ENCODE data around the gene IL5.
"Not testable (repeated sequence)": the region's sequence is repeated elsewhere in the genome, so short reads cannot be mapped to it uniquely, and the experiment has no call there.

The IL5 gene

DNA sequence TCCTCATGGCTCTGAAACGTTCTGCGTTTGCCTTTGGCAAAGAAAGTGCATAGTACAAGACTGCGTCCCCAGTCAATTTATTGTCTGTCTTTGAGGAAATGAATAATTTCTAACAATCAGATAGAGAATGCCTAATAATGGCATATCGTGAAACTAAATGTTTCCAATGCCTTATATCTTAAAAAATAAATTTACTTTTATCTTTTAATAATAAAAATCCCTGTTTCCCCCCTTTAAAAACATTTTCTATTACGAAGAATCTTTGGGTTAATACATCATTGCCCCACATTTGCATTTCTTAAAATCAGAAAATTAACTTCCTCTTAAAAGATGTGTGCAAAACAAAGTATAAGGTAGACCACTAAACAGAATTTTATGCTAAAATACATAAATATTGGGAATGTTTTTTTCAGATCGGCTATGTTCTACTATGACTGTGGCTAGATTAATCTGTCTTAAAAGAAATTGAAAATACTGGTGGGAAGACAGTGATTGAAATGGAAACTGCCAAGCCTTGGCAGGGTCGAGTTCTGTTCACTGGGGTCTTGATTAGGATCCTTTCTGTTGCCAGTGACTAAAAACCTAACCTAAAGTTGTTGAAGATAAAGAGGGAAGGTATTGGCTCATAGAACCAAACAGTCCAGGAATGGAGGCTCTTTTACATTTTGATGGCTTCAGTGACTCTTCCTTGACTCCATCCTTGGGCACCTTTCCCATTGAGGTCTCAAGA, at the start of gene IL5:
TSS of gene IL5 (minus strand) at position 51 of the 730 bp plus-strand sequence. CDS start at position 7, 44 bp downstream.
- Histone ChIP-seq H4K20me1 (no peaks in the 10 kb centered on the region), H3K27ac (no peak within 1 kb of the TSS)

DNA sequence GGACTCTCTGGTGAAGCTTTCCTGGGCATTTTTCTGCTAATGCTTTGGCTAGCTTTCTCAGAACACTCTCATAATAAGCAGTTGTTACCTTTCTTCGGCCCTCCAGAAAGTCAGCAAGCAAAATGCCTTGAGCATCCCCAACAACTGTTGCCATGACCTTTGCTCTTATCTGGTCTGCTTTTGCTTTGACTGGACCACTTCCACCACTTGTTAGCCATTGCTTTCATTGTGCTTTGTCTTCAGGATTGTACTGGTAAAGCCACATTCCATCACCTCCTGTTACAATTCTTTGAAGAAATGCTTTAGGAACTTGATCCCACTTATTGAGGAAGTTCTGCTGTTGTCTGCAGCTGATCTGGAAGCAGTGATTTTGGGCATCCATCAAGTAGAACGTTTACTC, 49.2 kb upstream of the IL5 start:
- H4K20me1 ChIP-seq, result no peaks in the 10 kb centered on the region
- H3K27ac ChIP-seq, result no peak overlapping the region
- H3K4me1 ChIP-seq, result no peaks in the 10 kb centered on the region
- no peaks in the 10 kb centered on the region for H3K9me3 ChIP-seq (replicated peaks in 1 of 11)
- H3K4me3 ChIP-seq, result no peak overlapping the region
- TF ChIP-seq Cebpa-rat (IDR thresholded peaks at IDR 0.05), result no peak
- no peaks in the 10 kb centered on the region for H3K27me3 ChIP-seq
- peaks cover 66 to 98% (median 76%) of the 10 kb centered on the region in 11 experiments for H3K36me3 ChIP-seq
- no peak overlapping the region for H3K4me2 ChIP-seq
- H3K9ac ChIP-seq, result no peak overlapping the region

More for the DNA sequence above, at the start of gene IL5:
- Histone ChIP-seq H3K4me2 (no peak within 1 kb of the TSS), H3K9me3 (replicated peaks in 1 of 11) (no peaks in the 10 kb centered on the region), H3K4me1 (peaks cover 0 to 6% (median 0%) of the 10 kb centered on the region in 10 experiments; a peak in 2 of 20 replicates), H3K27me3 (no peaks in the 10 kb centered on the region), H3K9ac (no peak within 1 kb of the TSS), H3K4me3 (no peak within 1 kb of the TSS), H3K36me3 (no peaks in the 10 kb centered on the region)
- no peak for TF ChIP-seq Cebpa-rat (IDR thresholded peaks at IDR 0.05)

DNA sequence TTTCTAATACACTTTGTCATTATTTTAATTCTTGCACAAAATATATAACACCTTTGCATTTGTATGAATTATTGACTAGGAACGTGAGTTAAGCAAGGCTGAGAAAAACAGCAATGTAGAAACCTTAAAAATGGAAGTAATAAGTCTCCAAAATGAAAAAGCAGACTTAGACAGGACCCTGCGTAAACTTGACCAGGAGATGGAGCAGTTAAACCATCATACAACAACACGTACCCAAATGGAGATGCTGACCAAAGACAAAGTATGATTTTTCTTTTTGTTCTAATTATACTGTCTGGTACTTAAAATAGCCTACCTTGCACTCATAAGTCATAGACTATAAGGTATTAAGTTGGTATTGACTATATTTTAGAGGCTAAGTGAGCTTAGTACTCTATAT, 47.8 kb upstream of the IL5 start:
- no peak for TF ChIP-seq Cebpa-rat (IDR thresholded peaks at IDR 0.05)
- Histone ChIP-seq H3K4me2 (no peak overlapping the region), H3K9me3 (replicated peaks in 1 of 11) (no peaks in the 10 kb centered on the region), H3K27ac (no peak overlapping the region), H3K9ac (no peak overlapping the region), H3K36me3 (peaks cover 57 to 98% (median 74%) of the 10 kb centered on the region in 11 experiments), H3K27me3 (no peaks in the 10 kb centered on the region), H3K4me1 (no peaks in the 10 kb centered on the region), H3K4me3 (no peak overlapping the region), H4K20me1 (no peaks in the 10 kb centered on the region)

DNA sequence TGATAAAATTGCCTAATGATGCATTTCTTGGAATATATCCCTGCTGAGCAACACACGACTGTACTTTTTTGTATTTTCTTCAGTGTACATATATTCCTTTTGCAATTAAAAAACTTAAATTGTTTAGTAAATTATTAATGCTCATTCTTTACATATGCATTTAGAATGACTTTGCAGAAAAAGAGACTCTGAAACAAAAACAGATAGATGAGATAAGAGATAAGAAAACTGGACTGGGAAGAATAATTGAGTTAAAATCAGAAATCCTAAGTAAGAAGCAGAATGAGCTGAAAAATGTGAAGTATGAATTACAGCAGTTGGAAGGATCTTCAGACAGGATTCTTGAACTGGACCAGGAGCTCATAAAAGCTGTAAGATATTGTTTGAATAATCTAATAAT, 46.1 kb upstream of the IL5 start:
- H3K27me3 ChIP-seq, result no peaks in the 10 kb centered on the region
- H3K9ac ChIP-seq, result no peak overlapping the region
- H3K27ac ChIP-seq, result no peak overlapping the region
- no peaks in the 10 kb centered on the region for H4K20me1 ChIP-seq
- TF ChIP-seq Cebpa-rat (IDR thresholded peaks at IDR 0.05), result no peak
- no peak overlapping the region for H3K4me2 ChIP-seq
- H3K9me3 ChIP-seq (replicated peaks in 1 of 11), result no peaks in the 10 kb centered on the region
- no peaks in the 10 kb centered on the region for H3K4me1 ChIP-seq
- no peak overlapping the region for H3K4me3 ChIP-seq
- peaks cover 47 to 98% (median 65%) of the 10 kb centered on the region in 11 experiments for H3K36me3 ChIP-seq

DNA sequence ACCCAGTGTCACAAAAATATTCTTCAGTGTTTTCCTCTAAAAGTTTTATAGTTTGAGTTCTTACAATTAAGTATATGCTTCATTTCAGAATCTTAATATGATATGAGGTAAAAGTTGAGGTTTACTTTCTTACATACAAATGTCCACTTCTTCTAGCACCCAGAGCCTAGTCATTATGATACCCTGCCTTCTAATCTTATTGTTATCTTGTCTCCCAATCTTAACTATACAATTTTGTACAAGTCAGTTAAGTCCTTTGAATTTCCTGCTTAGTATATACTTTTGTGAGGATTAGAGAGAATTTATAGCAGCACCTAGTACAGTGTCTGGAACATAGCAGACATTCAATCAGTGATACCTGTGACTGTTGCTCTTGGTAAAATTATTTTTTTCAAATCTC, 42.7 kb upstream of the IL5 start:
- H3K9ac ChIP-seq, result no peak overlapping the region
- no peak overlapping the region for H3K4me2 ChIP-seq
- H3K4me3 ChIP-seq, result no peak overlapping the region
- TF ChIP-seq Cebpa-rat (IDR thresholded peaks at IDR 0.05), result no peak
- no peaks in the 10 kb centered on the region for H3K9me3 ChIP-seq (replicated peaks in 1 of 11)
- no peaks in the 10 kb centered on the region for H3K4me1 ChIP-seq
- peaks cover 38 to 100% (median 70%) of the 10 kb centered on the region in 11 experiments for H3K36me3 ChIP-seq
- H3K27me3 ChIP-seq, result no peaks in the 10 kb centered on the region
- H4K20me1 ChIP-seq, result no peaks in the 10 kb centered on the region
- no peak overlapping the region for H3K27ac ChIP-seq

DNA sequence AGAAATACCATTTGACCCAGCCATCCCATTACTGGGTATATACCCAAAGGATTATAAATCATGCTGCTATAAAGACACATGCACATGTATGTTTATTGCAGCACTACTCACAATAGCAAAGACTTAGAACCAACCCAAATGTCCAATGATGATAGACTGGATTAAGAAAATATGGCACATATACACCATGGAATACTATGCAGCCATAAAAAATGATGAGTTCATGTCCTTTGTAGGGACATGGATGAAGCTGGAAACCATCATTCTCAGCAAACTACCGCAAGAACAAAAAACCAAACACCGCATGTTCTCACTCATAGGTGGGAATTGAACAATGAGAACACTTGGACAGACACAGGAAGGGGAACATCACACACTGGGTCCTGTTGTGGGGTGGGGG, 41.2 kb upstream of the IL5 start:
- not testable (repeated sequence) for H3K9ac ChIP-seq; H3K9me3 ChIP-seq (replicated peaks in 1 of 11); H3K27me3 ChIP-seq; H3K4me1 ChIP-seq; H3K4me2 ChIP-seq; H3K4me3 ChIP-seq; H4K20me1 ChIP-seq; H3K27ac ChIP-seq
- H3K36me3 ChIP-seq, result peaks cover 46 to 99% (median 75%) of the 10 kb centered on the region in 11 experiments

DNA sequence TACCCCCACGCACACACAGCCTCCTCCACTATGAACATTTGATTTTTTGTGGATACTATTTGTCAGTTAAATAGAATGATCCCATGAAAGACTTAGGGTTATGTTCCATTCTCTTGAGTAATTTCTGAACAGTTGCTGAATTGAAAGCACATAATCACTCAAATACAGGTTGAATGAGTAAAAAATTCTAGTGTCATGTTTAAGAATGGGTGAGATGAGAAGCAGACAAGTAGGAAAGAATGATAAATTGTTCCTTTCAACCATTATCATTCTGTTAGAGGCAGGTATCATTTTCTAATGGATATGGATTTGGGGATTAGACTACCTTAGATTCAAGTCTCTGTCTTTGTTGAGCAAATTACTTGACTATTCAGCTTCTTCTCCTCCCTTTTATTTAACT, 32.8 kb upstream of the IL5 start:
- Histone ChIP-seq H3K4me3 (no peak overlapping the region), H3K9me3 (replicated peaks in 1 of 11) (peaks cover 5 to 21% (median 17%) of the 10 kb centered on the region in 11 experiments; a peak in 18 of 22 replicates), H3K27ac (no peak overlapping the region), H4K20me1 (no peaks in the 10 kb centered on the region), H3K36me3 (peaks cover 57 to 97% (median 78%) of the 10 kb centered on the region in 11 experiments), H3K27me3 (no peaks in the 10 kb centered on the region), H3K4me2 (no peak overlapping the region), H3K9ac (no peak overlapping the region), H3K4me1 (no peaks in the 10 kb centered on the region)
- no peak for TF ChIP-seq Cebpa-rat (IDR thresholded peaks at IDR 0.05)

DNA sequence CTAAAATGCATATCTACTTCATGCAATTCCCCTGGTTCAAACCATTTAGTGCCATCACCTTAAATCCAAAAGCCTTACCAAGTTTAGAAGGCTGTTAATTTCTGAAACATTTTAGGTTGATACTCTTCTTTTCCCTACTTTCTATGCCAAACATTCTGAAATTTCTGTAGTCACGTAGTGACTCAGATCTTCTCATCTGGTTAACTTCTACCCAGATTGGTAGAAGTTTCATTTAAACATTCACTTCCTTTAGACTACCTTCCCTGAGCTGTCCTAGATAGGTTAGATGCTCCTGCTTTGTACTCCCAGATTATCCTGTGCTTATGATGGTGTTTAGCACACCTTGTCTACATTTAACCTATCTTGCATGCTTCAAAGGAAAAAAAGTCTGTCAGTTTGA, 23.3 kb upstream of the IL5 start:
- TF ChIP-seq Cebpa-rat (IDR thresholded peaks at IDR 0.05), result no peak
- Histone ChIP-seq H4K20me1 (0 out of 22 replicates have a peak, but pooled peaks cover 0 to 4% (median 0%) of the 10 kb centered on the region in 11 experiments), H3K27me3 (no peaks in the 10 kb centered on the region), H3K9ac (no peak overlapping the region), H3K4me2 (no peak overlapping the region), H3K36me3 (peaks cover 63 to 100% (median 76%) of the 10 kb centered on the region in 11 experiments), H3K4me3 (no peak overlapping the region), H3K4me1 (no peaks in the 10 kb centered on the region), H3K27ac (no peak overlapping the region), H3K9me3 (replicated peaks in 1 of 11) (peaks cover 34 to 39% (median 37%) of the 10 kb centered on the region in 11 experiments)

DNA sequence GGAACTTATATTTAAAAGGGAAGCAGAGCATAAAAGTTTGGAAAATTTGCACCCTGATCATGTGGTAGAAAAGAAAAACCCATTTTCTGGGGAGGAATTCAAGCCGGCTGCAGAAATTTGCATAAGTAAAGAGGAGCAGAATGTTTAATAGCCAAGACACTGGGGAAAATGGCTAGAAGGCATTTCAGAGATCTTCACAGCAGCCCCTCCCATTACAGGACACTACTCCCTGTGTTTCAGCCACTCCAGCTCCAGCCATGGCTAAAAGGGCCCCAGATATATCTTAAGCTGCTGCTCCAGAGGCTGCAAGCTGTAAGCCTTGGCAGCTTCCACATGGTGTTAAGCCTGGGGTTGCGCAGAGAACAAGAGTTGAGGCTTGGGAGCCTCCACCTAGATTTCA, 21.2 kb upstream of the IL5 start:
- peaks cover 69 to 100% (median 85%) of the 10 kb centered on the region in 11 experiments for H3K36me3 ChIP-seq
- H4K20me1 ChIP-seq, H3K9ac ChIP-seq, H3K27ac ChIP-seq, H3K27me3 ChIP-seq, H3K4me3 ChIP-seq, H3K4me1 ChIP-seq, H3K4me2 ChIP-seq: not testable (repeated sequence)
- H3K9me3 ChIP-seq (replicated peaks in 1 of 11), result peaks cover 36 to 50% (median 40%) of the 10 kb centered on the region in 11 experiments

DNA sequence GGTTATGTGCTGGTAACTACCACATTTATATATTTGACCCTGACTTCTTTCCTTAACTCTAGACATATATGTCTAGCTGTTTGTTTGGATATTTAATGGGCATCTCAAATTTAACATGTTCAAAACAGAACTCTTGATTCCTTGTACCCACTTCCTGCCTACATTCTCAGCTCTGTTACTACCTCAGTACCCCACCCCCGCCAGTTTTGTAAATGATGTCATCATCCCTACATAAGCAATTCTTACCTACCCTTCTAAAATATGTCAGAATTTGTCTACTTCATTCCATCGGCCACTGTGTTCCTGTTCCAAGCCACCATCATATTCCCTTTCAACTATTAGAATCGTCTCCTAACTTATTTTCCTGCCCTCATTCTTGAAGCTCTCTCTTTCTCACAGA, 18.3 kb upstream of the IL5 start:
- Histone ChIP-seq H3K4me3 (no peak overlapping the region), H3K9me3 (replicated peaks in 1 of 11) (peaks cover 36 to 50% (median 40%) of the 10 kb centered on the region in 11 experiments), H3K36me3 (peaks cover 60 to 74% (median 70%) of the 10 kb centered on the region in 11 experiments), H3K27me3 (no peaks in the 10 kb centered on the region), H3K4me1 (peaks cover 10 to 22% (median 15%) of the 10 kb centered on the region in 10 experiments), H3K9ac (no peak overlapping the region), H3K4me2 (no peak overlapping the region), H3K27ac (no peak overlapping the region), H4K20me1 (no peaks in the 10 kb centered on the region)
- TF ChIP-seq Cebpa-rat (IDR thresholded peaks at IDR 0.05), result no peak

Measured in BLaER1 treated with 17β-estradiol and CSF1 and Interleukin-3, amounts not matched to agents 10 nM and 100 nM (cell line).